K562 (cell line): ENCODE data around the gene LAG3. TPM values are rescaled to one million over a fixed set of nuclear protein-coding genes. Genes with fewer than 3 reads are reported as not detected.
A peak's percentile ranks its signal among the peaks of the same experiment; 100 is the strongest.

Experiments
- ATF4 ChIP-seq: fragments of 450-650 bp; formaldehyde crosslinking; IDR thresholded peaks from 2 replicates; pipeline ENCODE4 v1.4.0; 2022; ENCODE audit warnings: mild to moderate bottlenecking, moderate library complexity
- ATF6 ChIP-seq: sonication (generic); formaldehyde crosslinking; IDR thresholded peaks from 2 replicates; pipeline ENCODE4 v1.4.0; 2020; ENCODE audit warnings: mild to moderate bottlenecking, missing genetic modification reagents
- CREB3 ChIP-seq: fragments of 450-650 bp; conservative IDR thresholded peaks from 2 replicates; pipeline ENCODE4 v1.6.1; 2016; ENCODE audit warnings: missing genetic modification characterization, low read depth, mild to moderate bottlenecking, missing compliant biosample characterization, moderate library complexity
- ERF ChIP-seq: fragments of 450-650 bp; formaldehyde crosslinking; IDR thresholded peaks from 2 replicates; pipeline ENCODE4 v1.4.0; 2020; ENCODE audit warnings: mild to moderate bottlenecking, mixed read lengths
- MTA2 ChIP-seq: fragments of 450-650 bp; IDR thresholded peaks from 2 replicates; pipeline ENCODE4 v1.6.1; 2016; ENCODE audit warnings: low read depth
- POLR2B ChIP-seq: fragments of 450-650 bp; IDR thresholded peaks from 2 replicates; pipeline ENCODE4 v1.6.1; 2018; ENCODE audit warnings: low read depth; ENCODE audit not compliant: partially characterized antibody
- PTBP1 ChIP-seq: fragments of 200-400 bp; formaldehyde crosslinking; IDR thresholded peaks from 2 replicates; pipeline ENCODE4 v1.6.1; 2017; ENCODE audit warnings: low read depth, low read length
- PURB ChIP-seq: sonication (generic); formaldehyde crosslinking; IDR thresholded peaks from 2 replicates; pipeline ENCODE4 v1.9.0; 2021; ENCODE audit warnings: low read depth, mild to moderate bottlenecking, missing genetic modification reagents
- RAD51 ChIP-seq: fragments of 450-650 bp; IDR thresholded peaks from 2 replicates; pipeline ENCODE4 v1.7.1; 2016; ENCODE audit warnings: low read depth, mild to moderate bottlenecking, borderline replicate concordance
- SMARCA4 ChIP-seq: fragments of 450-650 bp; IDR thresholded peaks from 2 replicates; pipeline ENCODE4 v1.6.1; 2016
- TRIM25 ChIP-seq: fragments of 450-650 bp; IDR thresholded peaks from 2 replicates; pipeline ENCODE4 v1.7.0; 2016; ENCODE audit warnings: borderline replicate concordance
- TSHZ1 ChIP-seq: fragments of 250-450 bp; sonication (Bioruptor Pico); IDR thresholded peaks from 2 replicates; pipeline ENCODE4 v1.4.0; 2020; ENCODE audit warnings: mild to moderate bottlenecking, moderate library complexity
- ZNF217 ChIP-seq: sonication (generic); formaldehyde crosslinking; IDR thresholded peaks from 2 replicates; pipeline ENCODE4 v1.8.0; 2022; ENCODE audit warnings: mild to moderate bottlenecking, missing genetic modification reagents
- ZNF41 ChIP-seq: fragments of 250-450 bp; sonication (Bioruptor Pico); conservative IDR thresholded peaks from 2 replicates; pipeline ENCODE4 v1.4.0; 2020; ENCODE audit warnings: mild to moderate bottlenecking
- ZNF512 ChIP-seq: IDR thresholded peaks from 2 replicates; pipeline ENCODE4 v1.6.1; 2016; ENCODE audit warnings: missing genetic modification characterization, missing compliant biosample characterization
- ZNF586 ChIP-seq: fragments of 450-650 bp; formaldehyde crosslinking; conservative IDR thresholded peaks from 2 replicates; pipeline ENCODE4 v1.4.0; 2020; ENCODE audit warnings: mild to moderate bottlenecking, moderate library complexity
- polyA plus RNA-seq, 8 experiments: library from polyadenylated mRNA; depleted of rRNA in 4 of 8; stranded (reverse) in 5 of 8; unstranded in 3 of 8; fragments of >200 nt; fragmentation: Nextera tagmentation in 2 of 8; fragmentation: Illumina TruSeq in 1 of 8; extraction: Ambion mirVana in 2 of 8; extraction: Trizol in 1 of 8; gene quantifications; 2 replicates each; pipeline versions ENCODE4 v1.2.1 to v1.2.3, GENCODE V29; 2011 to 2014; ENCODE audit warnings: inconsistent platforms in 1 of 8, missing spikeins in 1 of 8
- total RNA-seq, 7 experiments: library from RNA; depleted of rRNA in 6 of 7; stranded (reverse); fragments of >200 nt in 6 of 7; fragmentation: Illumina TruSeq in 2 of 7; extraction: Trizol in 2 of 7; gene quantifications; 2 replicates each; pipeline versions ENCODE4 v1.2.1 to v1.2.3, GENCODE V29; 2011 to 2021; ENCODE audit warnings: low replicate concordance in 1 of 7

Gene LAG3
- total and polyA plus RNA-seq, 9 of the 15 experiments (the other 6 are each of a cell fraction or from before 2014, with no cell fraction given), result 0.07 to 0.66 (median 0.09) TPM; not detected in 1

GRCh38 chr12:6765048-6765633, 7.2 kb upstream of the LAG3 start (continued):
- TF ChIP-seq ZNF512 (tag), result no peak
- TF ChIP-seq SMARCA4, result peak; percentile 98
- no peak for TF ChIP-seq ZNF41
- TF ChIP-seq ZNF586, result no peak
- TF ChIP-seq MTA2, result peak; percentile 99
- no peak for TF ChIP-seq CREB3
- TF ChIP-seq RAD51, result no peak
- no peak for TF ChIP-seq TSHZ1 (CRISPR knock-in tag)
- no peak for TF ChIP-seq PURB
- no peak for TF ChIP-seq ZNF217 (CRISPR knock-in tag)
- no peak for TF ChIP-seq ATF4
- no peak for TF ChIP-seq PTBP1
- no peak for TF ChIP-seq ATF6 (CRISPR knock-in tag)
- TF ChIP-seq POLR2B, result peak; percentile 56
- TF ChIP-seq ERF (CRISPR knock-in tag), result no peak
- peak; percentile 44; the same call in 1 of the 2 replicates for TF ChIP-seq TRIM25
